Fibroblast of pulmonary artery (primary cell): ENCODE data around the gene SNAP29.

Experiments used
- DNase-seq: peaks from one replicate; pipeline ENCODE4 v3.0.0-alpha.2; 2010; ENCODE audit warnings: low read depth
- H3K4me3 ChIP-seq: replicated peaks from 2 replicates; pipeline ENCODE4 v1.5.1; 2011; ENCODE audit warnings: low read depth, mild to moderate bottlenecking, control low read depth, low read length, moderate library complexity
- TF ChIP-seq, protein P1 (sequence below): IDR thresholded peaks from 2 replicates; pipeline ENCODE4 v1.5.1; 2011; ENCODE audit warnings: mild to moderate bottlenecking, control low read depth, low read length, inconsistent platforms; ENCODE audit errors: missing control alignments

The SNAP29 gene

DNA sequence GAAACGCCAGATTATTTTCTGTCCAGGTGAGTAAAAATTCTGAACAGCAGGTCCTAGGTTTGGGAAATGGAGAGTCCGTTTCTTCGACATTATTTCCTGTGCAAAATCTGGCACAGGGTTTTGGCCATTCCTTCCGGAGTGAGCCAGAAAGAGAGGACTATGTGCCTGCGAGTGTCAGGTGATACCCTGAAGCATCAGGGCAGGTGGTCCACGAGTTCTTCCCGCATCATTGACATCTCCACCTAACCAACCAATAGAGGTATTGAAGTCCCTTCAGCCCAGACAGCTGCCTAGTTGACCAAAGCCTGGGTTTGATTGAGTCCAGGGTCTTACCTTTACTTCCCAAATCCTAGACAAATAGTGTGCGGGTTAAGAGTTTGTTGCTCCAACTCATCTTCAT is 808 bp downstream of the SNAP29 start:
- TF ChIP-seq, protein P1, sequence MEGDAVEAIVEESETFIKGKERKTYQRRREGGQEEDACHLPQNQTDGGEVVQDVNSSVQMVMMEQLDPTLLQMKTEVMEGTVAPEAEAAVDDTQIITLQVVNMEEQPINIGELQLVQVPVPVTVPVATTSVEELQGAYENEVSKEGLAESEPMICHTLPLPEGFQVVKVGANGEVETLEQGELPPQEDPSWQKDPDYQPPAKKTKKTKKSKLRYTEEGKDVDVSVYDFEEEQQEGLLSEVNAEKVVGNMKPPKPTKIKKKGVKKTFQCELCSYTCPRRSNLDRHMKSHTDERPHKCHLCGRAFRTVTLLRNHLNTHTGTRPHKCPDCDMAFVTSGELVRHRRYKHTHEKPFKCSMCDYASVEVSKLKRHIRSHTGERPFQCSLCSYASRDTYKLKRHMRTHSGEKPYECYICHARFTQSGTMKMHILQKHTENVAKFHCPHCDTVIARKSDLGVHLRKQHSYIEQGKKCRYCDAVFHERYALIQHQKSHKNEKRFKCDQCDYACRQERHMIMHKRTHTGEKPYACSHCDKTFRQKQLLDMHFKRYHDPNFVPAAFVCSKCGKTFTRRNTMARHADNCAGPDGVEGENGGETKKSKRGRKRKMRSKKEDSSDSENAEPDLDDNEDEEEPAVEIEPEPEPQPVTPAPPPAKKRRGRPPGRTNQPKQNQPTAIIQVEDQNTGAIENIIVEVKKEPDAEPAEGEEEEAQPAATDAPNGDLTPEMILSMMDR = no peak
- H3K4me3 ChIP-seq = peak overlapping the region; percentile 81
- no peak for DNase-seq

DNA sequence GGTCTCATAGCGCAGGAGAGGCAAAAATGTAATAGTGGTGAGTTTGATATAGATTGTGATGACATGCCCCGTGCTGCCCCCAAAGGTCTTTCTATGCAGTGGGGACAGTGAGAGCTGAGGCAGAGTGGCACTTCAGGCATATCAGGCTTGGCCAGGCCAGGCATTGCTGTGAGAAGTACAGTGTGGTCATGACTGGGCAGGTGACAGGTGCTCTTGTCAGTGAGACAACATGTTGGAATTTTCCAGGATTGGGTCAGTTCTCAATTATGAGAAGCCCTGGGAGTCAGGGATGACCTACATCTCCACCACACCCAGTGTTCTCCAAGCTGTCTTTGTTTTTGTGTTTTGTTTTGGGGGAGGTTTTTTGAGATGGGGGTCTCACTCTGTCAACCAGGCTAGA is 3.7 kb downstream of the SNAP29 start:
- no peak overlapping the region for H3K4me3 ChIP-seq
- DNase-seq = no peak
- TF ChIP-seq, protein P1 = no peak

DNA sequence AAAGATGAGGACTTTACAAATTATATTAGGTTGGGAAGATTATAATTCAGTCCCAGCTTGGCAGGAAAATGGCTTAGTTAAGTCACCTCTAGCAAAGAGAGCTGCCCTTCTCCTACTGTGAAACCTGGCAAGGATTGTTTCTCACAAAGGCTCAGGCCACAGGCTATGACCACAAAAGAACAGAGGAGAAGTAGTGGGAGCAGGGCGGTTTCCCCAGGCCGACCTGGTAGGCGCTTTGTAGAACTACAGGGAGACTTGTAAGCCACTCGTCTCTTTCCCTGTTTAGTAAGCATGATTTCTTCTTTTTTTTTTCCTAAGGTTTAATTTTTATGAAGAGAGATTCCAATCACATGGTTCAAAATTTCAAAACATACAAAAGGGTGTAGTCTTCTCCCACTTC is 4.6 kb downstream of the SNAP29 start:
- TF ChIP-seq, protein P1 = no peak
- no peak for DNase-seq
- H3K4me3 ChIP-seq = no peak overlapping the region

DNA sequence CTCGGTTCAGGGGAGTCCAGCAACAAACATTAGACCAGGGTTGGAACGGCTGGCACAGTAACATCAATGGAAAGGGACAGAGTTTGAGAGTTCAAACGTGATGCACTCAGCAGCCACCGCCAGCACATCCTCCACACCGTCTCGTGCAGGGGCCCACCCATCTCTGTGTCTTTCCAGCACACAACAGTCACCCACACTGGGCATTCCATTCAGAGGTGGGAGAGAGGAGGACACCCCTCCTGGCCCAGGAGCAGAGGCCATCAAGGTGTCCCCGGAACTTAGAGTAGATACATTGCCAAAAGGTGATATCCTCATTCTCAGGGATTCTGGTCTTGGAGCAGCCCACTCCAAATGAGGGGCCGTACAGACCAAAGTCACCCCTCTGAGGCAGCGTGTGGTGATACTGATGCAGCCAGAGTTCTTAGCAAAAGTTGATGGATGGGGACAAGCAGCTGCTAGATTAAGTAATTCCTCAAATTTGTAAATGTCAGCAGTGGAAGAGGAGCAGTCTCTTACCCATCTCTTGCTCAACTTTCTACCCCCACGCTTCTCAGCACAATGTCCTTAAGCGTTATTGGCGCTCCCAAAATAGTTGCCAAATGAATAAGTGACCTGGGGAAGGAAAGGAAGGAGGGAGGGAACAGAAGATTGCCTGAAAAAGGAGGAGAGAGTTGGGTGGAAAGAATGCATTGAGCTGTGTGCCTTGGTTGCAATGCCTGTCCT is 5.5 kb downstream of the SNAP29 start:
- DNase-seq = peak; percentile 48
- TF ChIP-seq, protein P1 = no peak
- H3K4me3 ChIP-seq = no peak overlapping the region

DNA sequence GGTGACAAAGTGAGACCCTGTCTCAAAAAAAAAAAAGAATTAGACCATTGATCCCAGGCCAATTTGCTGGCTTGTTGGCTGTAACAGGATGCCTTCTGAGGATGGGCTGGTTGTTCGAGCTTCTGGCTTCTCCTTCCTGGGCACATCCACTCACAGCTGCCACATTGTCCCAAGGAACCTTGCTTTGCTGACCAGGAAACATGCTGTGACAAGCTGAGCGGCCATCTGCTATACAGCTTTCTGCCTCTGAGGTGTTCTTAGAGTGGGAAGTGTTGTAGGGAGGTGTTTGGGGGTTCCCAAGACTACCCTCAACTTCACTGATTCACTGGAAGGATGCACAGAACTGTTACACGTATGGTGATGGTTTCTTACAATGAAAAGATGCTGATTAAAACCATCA is 6.5 kb downstream of the SNAP29 start:
- TF ChIP-seq, protein P1 = no peak
- no peak overlapping the region for H3K4me3 ChIP-seq
- no peak for DNase-seq

DNA sequence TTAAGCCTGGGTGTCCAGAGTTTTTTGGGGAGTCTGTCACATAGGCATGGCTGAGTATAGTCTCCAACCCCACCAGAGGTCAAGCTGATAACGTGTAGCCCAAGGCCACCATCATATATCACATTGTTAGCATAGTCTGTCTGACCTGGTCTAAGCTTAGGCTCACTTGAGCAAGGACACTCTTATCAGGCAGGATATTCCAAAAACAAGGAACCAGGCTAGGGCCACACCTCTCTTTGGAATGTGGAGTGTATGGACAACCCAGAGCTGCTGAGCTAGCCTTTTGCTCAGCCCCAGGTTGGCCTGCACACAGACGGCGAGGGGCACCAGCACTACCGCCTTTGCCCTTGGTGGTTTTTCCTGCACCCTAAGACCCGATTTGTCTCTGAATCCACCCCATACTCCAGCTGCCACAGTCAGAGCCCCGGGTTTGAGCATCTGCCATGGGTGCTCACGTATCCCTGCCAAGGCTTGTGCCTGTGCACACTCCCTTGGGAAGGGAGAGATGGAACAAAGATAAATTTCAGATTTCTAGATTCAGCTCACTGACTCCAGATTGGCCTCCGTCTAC is 7.2 kb downstream of the SNAP29 start:
- H3K4me3 ChIP-seq = no peak overlapping the region
- TF ChIP-seq, protein P1 = no peak
- no peak for DNase-seq

DNA sequence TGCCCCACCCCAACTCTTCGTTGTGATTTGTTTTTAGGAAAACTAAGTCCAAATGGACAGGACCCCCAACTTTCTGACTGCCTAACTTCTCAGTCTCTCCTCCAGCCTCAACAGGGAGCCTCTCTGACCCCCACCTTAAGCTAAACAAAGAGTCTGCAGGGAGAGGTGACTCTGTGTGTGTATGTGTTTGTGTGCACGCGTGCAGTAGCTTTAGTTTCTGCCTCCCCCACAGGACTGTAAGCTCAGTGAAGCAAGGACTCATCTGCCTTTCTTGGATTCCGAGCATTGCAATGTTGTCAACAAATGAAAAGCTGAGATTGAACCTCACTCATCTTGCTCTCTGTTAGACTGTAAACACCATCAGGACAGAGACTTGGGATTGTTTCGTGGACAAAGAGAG is 7.9 kb downstream of the SNAP29 start:
- DNase-seq = no peak
- no peak overlapping the region for H3K4me3 ChIP-seq
- TF ChIP-seq, protein P1 = no peak
